ES-I3 (cell line): ENCODE measurements around the gene TMEM42.
"Not testable (repeated sequence)": the region's sequence is repeated elsewhere in the genome, so short reads cannot be mapped to it uniquely, and the experiment has no call there.

Source experiments
- H3K36me3 ChIP-seq: 2 replicates; pipeline ENCODE4 v1.6.1; 2013; ENCODE audit warnings: mild to moderate bottlenecking, low read length, control low read depth, moderate library complexity; ENCODE audit not compliant: insufficient read depth
- H3K4me1 ChIP-seq: 2 replicates; pipeline ENCODE4 v1.6.1; 2013; ENCODE audit warnings: mild to moderate bottlenecking, control low read depth, low read length; ENCODE audit not compliant: insufficient read depth
- H3K9ac ChIP-seq: 2 replicates; pipeline ENCODE4 v1.6.1; 2013; ENCODE audit warnings: low read depth, mild to moderate bottlenecking, low read length, moderate library complexity
- H3K9me3 ChIP-seq: 2 replicates; pipeline ENCODE4 v1.6.1; 2013; ENCODE audit warnings: mild to moderate bottlenecking, low read length, moderate library complexity; ENCODE audit not compliant: control insufficient read depth, insufficient read depth

The TMEM42 gene

DNA sequence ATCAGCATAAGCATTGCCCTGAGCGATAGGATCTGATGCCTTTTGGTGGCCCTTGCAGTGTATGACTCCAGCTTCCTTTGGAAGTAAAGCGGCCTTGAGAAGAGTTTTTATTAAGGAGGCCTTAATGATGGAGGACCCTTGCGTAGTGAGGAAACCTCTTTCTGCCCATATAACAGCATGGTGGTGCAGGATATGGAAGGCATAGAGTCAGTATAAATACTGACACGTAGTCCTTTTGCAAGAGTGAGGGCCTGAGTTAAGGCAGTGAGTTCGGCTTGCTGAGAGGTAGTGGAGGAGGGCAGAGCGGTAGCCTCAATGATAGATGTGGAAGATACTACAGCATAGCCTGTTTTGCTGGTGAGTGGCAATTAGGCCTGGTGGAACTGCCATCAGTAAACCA is 5.0 kb upstream of the TMEM42 start:
- not testable (repeated sequence) for H3K36me3 ChIP-seq, H3K9ac ChIP-seq, H3K4me1 ChIP-seq, H3K9me3 ChIP-seq

DNA sequence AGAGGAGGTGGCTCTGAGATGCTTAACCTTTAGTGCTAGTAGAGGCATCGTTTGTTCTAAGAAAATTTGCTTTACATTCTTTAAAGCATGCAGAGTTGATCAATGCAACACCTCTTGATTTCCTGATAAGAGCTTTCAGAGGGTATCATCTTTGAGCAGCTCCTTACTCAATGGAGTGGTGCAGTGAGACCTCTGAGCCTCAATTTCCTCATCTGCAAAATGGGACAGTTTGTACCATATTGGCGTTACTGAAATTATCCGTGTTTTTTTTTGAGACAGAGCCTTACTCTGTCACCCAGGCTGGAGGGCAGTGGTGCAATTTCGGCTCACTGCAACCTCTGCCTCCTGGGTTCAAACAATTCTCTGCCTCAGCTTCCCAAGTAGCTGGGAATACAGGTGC is 1.6 kb upstream of the TMEM42 start:
- Histone ChIP-seq H3K9me3 (no peaks in the 10 kb centered on the region), H3K9ac (no peak overlapping the region), H3K4me1 (no peaks in the 10 kb centered on the region), H3K36me3 (no peaks in the 10 kb centered on the region)

DNA sequence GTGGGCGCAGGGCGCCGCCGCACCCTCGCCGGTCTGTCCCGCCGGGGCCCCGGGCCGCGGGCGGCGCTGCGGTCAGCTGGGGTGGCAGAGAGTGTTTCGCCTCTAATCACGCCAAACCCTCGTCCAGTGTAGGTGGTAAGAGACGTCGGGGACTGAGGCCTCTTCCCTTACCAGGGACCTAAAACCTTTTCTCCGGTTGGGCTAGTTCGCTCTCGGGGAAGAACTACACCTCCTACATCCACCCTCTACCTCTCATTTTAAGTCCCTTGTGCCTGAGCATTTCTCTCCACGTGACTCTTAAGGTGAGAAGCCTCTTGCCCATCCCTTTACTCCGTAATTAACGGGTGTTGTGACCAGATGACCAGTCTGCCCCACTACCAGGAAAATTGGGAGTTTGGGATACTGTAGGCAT is 520 bp downstream of the TMEM42 start:
- H3K36me3 ChIP-seq: no peaks in the 10 kb centered on the region
- no peaks in the 10 kb centered on the region for H3K9me3 ChIP-seq
- H3K9ac ChIP-seq: peak overlapping the region; percentile 79
- H3K4me1 ChIP-seq: no peaks in the 10 kb centered on the region

DNA sequence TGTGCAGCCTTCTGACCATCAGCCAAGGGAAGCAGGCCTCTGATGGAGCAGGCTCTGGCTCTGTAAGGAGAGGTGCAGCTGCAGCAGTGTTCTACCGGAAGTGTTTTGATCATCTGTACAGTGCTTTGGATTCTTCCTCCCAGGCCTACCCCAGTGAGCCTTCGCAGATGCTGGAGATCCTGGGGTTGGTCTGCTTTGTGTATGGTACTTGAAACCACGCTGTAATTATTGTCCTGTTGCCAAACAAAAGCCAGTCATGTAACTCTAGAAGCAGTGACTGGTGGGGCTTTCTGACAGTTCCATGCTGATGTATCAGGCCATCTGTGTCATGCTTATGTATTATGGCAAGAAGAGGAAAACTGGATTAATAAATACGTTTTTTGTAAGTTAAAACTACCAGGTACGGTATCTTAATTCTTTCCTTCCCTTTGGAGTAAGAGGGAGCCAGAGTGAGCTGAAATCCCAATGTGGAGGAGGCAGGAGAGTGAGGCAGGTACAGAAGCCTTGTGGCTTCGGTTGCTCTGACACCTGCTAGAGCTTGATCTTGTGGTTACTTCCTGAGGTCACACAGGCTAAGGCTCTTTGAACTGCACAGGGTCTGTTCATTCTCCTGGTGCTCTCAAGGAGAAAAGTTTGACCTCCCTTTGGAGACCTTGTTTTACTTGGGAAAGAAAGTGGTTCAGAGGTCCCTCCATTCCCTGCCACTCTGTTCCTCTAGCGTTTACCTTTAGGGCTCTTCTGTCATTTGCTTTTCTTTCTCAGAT is 3.7 kb downstream of the TMEM42 start:
- no peak overlapping the region for H3K9ac ChIP-seq
- H3K36me3 ChIP-seq: no peaks in the 10 kb centered on the region
- H3K4me1 ChIP-seq: no peaks in the 10 kb centered on the region
- peaks cover 2% of the 10 kb centered on the region; the same call in 1 of the 2 replicates for H3K9me3 ChIP-seq

DNA sequence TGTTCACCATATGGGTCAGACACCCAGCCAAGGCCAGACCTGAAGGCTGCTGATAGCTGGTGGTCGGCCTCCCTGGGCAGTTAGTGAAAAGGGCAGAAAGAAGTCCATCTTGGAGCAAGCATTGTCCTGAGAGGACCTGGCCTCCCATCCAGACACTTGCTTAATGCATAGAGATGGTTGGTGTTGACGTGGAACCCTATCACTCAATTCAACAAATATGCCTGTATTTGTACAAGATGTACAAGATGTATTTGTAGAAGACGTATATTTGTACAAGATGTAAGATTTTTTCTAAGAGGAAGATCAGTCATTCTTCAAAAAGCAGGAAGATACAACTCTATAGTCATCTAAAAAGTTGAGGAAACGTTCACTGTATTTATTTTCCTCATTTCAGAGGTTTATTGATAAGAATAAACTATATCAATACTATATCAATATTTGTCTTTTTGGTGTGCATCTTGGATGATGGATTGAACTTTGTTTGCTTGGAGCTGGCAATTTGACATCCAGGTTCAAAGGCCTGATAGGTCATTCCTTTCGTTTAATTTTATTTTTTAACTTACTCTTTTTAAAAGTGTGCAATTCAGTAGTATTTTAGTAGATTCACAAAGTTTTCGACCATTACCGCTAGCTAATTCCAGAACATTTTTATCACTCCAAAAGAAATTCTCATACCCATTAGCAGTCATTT is 5.9 kb downstream of the TMEM42 start:
- H3K36me3 ChIP-seq: no peaks in the 10 kb centered on the region
- no peak overlapping the region for H3K9ac ChIP-seq
- H3K4me1 ChIP-seq: no peaks in the 10 kb centered on the region
- peaks cover 2% of the 10 kb centered on the region; the same call in 1 of the 2 replicates for H3K9me3 ChIP-seq

DNA sequence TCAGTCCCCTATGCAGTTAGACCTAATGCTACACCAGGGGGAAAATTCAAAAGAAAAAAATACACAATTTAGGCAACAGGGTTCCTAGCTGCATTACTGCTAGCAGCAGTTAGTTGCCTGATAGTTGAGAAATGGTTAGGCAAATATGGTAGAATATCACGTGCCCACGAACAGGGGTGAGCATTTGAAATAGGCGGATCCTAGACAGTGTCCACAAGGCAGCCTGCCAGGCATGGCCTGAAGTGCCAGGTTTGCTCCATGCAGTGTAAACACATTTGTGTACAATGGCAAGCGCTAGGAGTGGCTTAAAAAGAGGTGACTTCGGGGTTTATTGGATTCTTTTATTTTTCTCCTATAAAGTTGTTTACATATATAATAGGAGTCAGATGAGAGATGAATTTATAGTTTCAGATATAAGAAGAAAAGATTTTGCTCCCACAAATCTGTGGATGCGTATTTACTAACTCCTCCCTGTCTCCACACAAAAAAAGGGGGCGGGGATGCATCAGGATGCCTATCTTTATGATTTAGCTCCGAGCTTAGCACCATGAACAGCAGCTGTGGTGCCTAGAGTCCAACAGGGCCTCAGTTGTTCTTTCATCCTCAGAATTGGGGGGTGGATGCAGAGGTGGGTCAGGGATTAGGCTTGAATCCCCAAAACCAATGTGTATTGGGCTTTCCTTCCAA is 8.8 kb downstream of the TMEM42 start:
- H3K36me3 ChIP-seq: no peaks in the 10 kb centered on the region
- H3K9ac ChIP-seq: no peak overlapping the region
- H3K9me3 ChIP-seq: peaks cover 2% of the 10 kb centered on the region; the same call in 1 of the 2 replicates
- no peaks in the 10 kb centered on the region for H3K4me1 ChIP-seq

DNA sequence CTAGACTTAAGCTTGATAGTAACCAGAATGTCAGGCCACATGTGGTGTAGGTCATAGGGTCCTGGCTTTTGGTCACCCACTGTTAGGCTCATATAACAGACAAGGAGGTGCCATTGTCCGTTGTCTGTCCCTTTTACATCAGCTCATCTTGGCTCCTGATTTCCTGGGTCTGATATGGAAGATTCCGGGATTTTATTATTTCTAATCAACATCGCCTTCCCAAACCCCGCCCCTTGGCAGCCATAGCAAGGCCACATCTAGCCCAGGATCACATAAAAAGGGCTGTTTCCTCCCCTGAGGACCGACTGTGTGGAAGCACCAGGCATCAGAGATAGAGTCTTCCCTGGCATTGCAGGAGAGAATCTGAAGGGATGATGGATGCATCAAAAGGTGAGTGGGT is 12.6 kb downstream of the TMEM42 start, which contains the start of gene TGM4:
Gene TGM4, plus strand, starts transcription at position 301 of the 400 bp plus-strand sequence. Its CDS starts 71 bp downstream, at position 372.
- no peaks in the 10 kb centered on the region for H3K9me3 ChIP-seq
- no peaks in the 10 kb centered on the region for H3K4me1 ChIP-seq
- no peaks in the 10 kb centered on the region for H3K36me3 ChIP-seq
- H3K9ac ChIP-seq: no peak within 1 kb of the TSS

DNA sequence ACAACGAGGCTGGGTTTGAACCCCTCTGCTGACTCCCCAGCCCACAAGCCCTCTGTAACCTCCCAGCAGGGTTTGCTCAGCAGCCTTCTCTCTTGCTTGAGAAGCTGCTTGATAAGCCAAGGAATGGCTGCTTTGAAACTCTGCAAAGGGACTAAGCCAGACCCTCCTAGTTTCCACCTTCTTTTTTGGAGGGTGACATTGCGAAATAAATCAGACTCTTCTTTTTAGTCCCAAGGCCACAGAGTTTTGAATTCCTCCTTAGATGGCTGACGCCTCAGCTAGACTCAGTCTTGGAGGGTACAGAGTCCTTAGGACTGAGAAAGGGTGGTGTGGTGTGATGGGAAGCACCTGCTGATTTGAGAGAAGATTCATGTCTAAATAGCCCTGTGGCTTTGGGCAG is 13.9 kb downstream of the TMEM42 start:
- Histone ChIP-seq H3K36me3 (no peaks in the 10 kb centered on the region), H3K9ac (no peak overlapping the region), H3K4me1 (no peaks in the 10 kb centered on the region), H3K9me3 (no peaks in the 10 kb centered on the region)

DNA sequence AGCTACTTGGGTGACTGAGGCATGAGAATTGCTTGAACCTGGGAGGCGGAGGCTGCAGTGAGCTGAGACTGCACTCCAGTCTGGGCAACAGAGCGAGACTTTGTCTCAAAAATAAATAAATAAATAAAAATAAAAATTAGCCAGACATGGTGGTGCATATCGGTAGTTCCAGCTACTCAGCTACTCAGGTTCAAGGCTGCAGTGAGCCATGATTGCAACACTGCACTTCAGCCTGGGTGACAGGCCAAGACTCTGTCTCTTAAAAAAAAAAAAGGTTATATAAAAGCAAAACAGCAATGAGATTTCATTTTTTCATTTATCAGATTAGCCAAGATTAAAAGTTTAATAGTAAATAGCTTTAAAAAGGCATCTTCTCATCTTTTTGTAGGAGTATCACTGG is 15.6 kb downstream of the TMEM42 start:
- no peak overlapping the region for H3K9ac ChIP-seq
- no peaks in the 10 kb centered on the region for H3K36me3 ChIP-seq
- H3K9me3 ChIP-seq: no peaks in the 10 kb centered on the region
- no peaks in the 10 kb centered on the region for H3K4me1 ChIP-seq

DNA sequence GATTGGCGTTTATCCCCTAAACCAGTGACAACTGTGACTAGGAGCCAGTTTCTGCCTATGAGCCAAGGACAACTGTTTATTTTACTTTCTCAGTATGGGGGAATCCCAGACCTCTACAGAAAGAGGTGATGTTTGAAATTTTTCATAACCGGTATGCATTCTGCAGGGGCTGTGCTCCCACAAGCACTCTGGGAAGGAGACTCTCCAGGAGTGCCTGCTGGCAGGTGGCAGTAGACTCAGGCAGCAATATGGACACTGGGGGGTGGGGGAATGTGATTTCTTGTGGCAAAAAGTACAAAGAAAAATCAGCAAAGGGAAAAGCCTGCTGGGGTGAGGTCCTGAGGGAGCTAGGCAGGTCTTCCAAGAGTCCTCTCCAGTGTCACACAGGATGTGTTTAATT is 18.6 kb downstream of the TMEM42 start:
- Histone ChIP-seq H3K9ac (no peak overlapping the region), H3K36me3 (no peaks in the 10 kb centered on the region), H3K9me3 (peaks cover 7% of the 10 kb centered on the region; the same call in 1 of the 2 replicates), H3K4me1 (peaks cover 16% of the 10 kb centered on the region)

DNA sequence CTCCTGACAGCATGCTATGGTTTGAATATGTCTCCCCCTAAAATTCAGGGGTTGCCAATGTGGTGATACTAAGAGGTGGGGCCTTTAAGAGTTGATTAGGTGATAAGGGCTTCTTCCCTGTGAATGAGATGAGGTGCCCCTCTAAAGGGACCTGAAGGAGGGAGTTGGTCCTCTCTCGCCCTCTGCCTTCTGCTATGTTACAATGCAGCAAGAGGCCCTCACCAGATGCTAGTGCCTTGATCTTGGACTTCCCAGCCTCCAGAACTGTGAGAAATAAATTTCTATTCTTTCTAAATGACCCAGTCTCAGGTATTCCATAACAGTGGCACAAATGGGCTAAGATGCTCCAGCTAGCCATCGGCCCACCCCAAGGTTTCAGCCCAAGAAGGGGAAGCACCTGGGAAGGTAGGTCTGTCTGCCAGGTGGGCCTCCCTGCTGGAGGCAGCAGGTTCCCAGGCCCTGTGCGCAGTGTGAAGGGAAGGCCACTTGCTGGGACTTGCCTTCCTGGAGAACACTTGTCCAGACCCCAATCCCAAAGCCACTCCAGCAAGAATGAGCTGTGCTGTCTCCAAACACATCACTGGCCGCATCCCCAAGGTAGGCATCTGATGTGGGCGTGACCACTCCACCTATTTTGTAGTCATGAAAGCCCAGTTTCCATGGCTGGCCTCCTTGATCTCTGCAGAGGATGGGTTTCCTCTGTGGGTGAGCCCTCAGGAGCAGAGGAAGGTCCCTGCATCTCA is 21.7 kb downstream of the TMEM42 start:
- peaks cover 23% of the 10 kb centered on the region for H3K4me1 ChIP-seq

DNA sequence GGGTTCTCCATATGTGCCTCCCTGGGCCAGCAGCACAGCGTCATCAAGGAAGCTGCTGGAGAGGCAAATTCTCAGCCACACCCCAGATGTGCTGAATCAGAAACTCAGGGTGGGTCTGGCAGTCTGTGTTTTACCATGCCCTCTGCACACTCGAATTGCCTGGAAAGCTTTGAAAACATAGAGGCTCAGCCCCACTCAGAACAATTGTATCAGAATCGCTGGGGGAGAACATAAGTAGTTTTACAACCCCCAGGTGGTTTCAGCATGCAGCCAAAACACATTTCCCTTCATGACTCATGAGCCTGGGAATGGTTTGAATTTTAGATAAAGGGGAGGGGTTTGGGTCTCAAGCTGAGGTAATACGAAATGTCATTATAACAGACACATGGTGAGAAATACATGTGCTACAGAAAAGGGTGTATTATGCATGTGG is 22.3 kb downstream of the TMEM42 start:
- Histone ChIP-seq H3K4me1 (peaks cover 29% of the 10 kb centered on the region), H3K9me3 (peaks cover 7% of the 10 kb centered on the region; the same call in 1 of the 2 replicates), H3K36me3 (no peaks in the 10 kb centered on the region), H3K9ac (no peak overlapping the region)

More for the DNA sequence above, 21.7 kb downstream of the TMEM42 start:
- Histone ChIP-seq H3K9ac (no peak overlapping the region), H3K36me3 (no peaks in the 10 kb centered on the region), H3K9me3 (peaks cover 7% of the 10 kb centered on the region; the same call in 1 of the 2 replicates)

DNA sequence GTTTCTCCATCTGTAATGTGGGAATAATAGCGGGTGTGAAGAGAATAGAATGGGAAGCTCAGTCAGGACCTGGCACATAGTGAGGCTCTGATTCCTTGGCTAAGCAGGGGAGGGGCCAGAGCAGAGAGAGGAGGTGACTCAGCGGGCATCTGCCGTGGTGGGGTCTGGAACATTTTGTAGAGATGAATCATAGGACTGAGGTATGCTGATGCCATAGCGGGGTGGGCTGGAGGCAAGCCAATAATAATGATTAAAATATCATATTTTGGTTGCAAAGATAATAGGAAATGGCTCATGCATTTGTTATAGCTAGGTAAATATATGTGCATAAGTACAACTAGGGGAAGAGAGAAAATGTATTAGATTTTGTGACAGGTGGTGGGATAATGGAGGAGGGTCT is 23.9 kb downstream of the TMEM42 start:
- H3K4me1 ChIP-seq: peaks cover 29% of the 10 kb centered on the region
- H3K9ac ChIP-seq: no peak overlapping the region
- no peaks in the 10 kb centered on the region for H3K36me3 ChIP-seq
- H3K9me3 ChIP-seq: peaks cover 7% of the 10 kb centered on the region; the same call in 1 of the 2 replicates

DNA sequence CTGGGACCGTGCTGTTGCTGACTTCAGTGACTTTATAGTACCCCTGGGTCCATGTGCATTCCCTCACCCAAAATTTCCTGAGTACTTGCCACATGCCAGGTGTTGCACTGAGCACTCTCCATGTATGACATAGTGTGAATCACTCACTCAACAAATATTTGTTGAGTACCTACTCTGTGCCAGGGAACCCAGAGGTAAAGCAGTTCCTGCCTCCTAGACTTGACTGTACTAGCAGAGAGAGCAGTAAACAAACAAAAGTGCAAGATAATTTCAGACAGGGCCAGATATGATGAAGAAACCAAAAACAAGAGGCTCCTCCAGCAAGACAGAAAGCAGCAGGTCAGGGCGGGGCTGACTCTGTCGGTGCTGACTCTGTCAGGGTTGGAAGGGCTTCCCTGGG is 24.8 kb downstream of the TMEM42 start:
- peaks cover 7% of the 10 kb centered on the region; the same call in 1 of the 2 replicates for H3K9me3 ChIP-seq
- H3K9ac ChIP-seq: no peak overlapping the region
- H3K36me3 ChIP-seq: no peaks in the 10 kb centered on the region
- H3K4me1 ChIP-seq: peaks cover 29% of the 10 kb centered on the region
